Measurements from ENCODE around the gene LYPLAL1.

GRCh38 chr1:219235903-219236481 lies 62.3 kb downstream of the LYPLAL1 start:
- TF ChIP-seq POLR2AphosphoS5 (IDR thresholded peaks at IDR 0.05; ENCODE audit: low read depth, low read length): no peak
- TF ChIP-seq CTCF (IDR thresholded peaks at IDR 0.05): no peak
